Measurements from ENCODE around the gene ATRN. TPM values are rescaled to one million over a fixed set of nuclear protein-coding genes. Genes with fewer than 3 reads are reported as not detected.

The ATRN gene
- total and polyA plus RNA-seq, 2 donors (not counting 1 experiment from before 2014, with no cell fraction given), result 5.8 to 19.5 TPM

DNA sequence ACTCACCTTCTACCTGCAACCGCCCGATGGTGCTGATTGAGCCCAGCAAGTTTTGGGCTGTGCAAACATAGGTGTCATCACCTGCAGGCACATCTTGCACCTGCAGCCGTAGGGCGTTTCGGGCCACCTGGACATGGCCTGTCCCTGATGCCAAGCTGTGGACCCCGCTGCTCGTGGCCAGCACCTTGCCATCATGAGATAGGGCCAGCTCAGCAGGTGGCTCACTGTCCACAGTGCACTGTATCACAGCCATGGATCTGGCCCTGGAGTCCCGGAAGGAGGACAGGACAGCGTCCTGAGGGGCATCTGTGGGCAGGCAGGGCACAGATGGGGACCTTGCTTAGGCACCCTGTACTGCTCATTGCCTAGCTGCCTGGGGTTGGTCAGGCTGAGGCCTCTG lies 221.1 kb downstream of the ATRN start:
- no peak overlapping the region for H3K4me2 ChIP-seq (replicated peaks; ENCODE audit: low read depth, low read length, poor library complexity, severe bottlenecking)
- H3K79me2 ChIP-seq (ENCODE audit: control insufficient read depth, insufficient read depth, low read length), result no peaks in the 10 kb centered on the region
- intact Hi-C loops (cut with micrococcal nuclease), result no loop called here
- no peaks in the 10 kb centered on the region for H3K9me3 Mint-ChIP-seq (ENCODE audit: insufficient read depth)
- no peaks in the 10 kb centered on the region for H3K27me3 ChIP-seq (replicated peaks in 1 of 4; ENCODE audit: control extremely low read depth in 1 of 4, control insufficient read depth in 3 of 4, insufficient read depth in 4 of 4, low read length in 3 of 4)
- DNase-seq (no peak), ATAC-seq (ENCODE audit: low read depth) (no peak)
- H3K9me3 ChIP-seq (ENCODE audit: control extremely low read depth in 1 of 3, control insufficient read depth in 2 of 3, insufficient read depth in 1 of 3, low read length in 2 of 3), result peaks cover 0 to 14% (median 0%) of the 10 kb centered on the region in 3 donors
- no peak overlapping the region for H3K4me3 Mint-ChIP-seq
- WGBS (ENCODE audit: insufficient coverage), result 80% methylated on average over 9 of the region's 9 CpGs
- no peak overlapping the region for H3K9ac ChIP-seq (ENCODE audit: low read length)
- no peak for TF ChIP-seq EZH2 (IDR thresholded peaks at IDR 0.05; ENCODE audit: borderline replicate concordance, insufficient read depth, low read depth, low read length, poor library complexity, severe bottlenecking)
- TF ChIP-seq CTCF (IDR thresholded peaks at IDR 0.05), result no peak
- no peaks in the 10 kb centered on the region for H4K20me1 ChIP-seq (ENCODE audit: control insufficient read depth, insufficient read depth, low read length, poor library complexity, severe bottlenecking)
- no peak overlapping the region for H2AFZ ChIP-seq (ENCODE audit: insufficient read depth, low read depth, low read length, poor library complexity, severe bottlenecking)
- no peaks in the 10 kb centered on the region for H3K4me1 ChIP-seq (ENCODE audit: control insufficient read depth in 2 of 2, insufficient read depth in 2 of 2, low read length in 2 of 2)
- no peak overlapping the region for H3K27ac ChIP-seq (ENCODE audit: low read length in 2 of 2)
- no peak overlapping the region for H3K27ac Mint-ChIP-seq
- ChIA-PET CTCF (no interaction called here), POLR2A (no interaction called here)
- peaks cover 3% of the 10 kb centered on the region for H3K27me3 Mint-ChIP-seq
- H3K4me1 Mint-ChIP-seq, result no peaks in the 10 kb centered on the region
- H3K36me3 ChIP-seq (replicated peaks in 1 of 2; ENCODE audit: control extremely low read depth in 1 of 2, control insufficient read depth in 1 of 2, extremely low read depth in 1 of 2, insufficient read depth in 2 of 2, low read length in 1 of 2), result no peaks in the 10 kb centered on the region
- H3K4me3 ChIP-seq (ENCODE audit: control extremely low read depth in 1 of 5, extremely low read depth in 1 of 5, insufficient read depth in 1 of 5, low read depth in 2 of 5, low read length in 4 of 5), result no peak overlapping the region

GRCh38 chr20:3692706-3693294 lies 222.0 kb downstream of the ATRN start:
- Histone ChIP-seq H3K27ac (ENCODE audit: low read length in 2 of 2) (no peak overlapping the region), H2AFZ (ENCODE audit: insufficient read depth, low read depth, low read length, poor library complexity, severe bottlenecking) (no peak overlapping the region), H3K9me3 (ENCODE audit: control extremely low read depth in 1 of 3, control insufficient read depth in 2 of 3, insufficient read depth in 1 of 3, low read length in 2 of 3) (peaks cover 0 to 18% (median 0%) of the 10 kb centered on the region in 3 donors), H3K4me3 (ENCODE audit: control extremely low read depth in 1 of 5, extremely low read depth in 1 of 5, insufficient read depth in 1 of 5, low read depth in 2 of 5, low read length in 4 of 5) (no peak overlapping the region), H3K9ac (ENCODE audit: low read length) (no peak overlapping the region), H3K79me2 (ENCODE audit: control insufficient read depth, insufficient read depth, low read length) (no peaks in the 10 kb centered on the region), H3K27me3 (replicated peaks in 1 of 4; ENCODE audit: control extremely low read depth in 1 of 4, control insufficient read depth in 3 of 4, insufficient read depth in 4 of 4, low read length in 3 of 4) (no peaks in the 10 kb centered on the region), H3K36me3 (replicated peaks in 1 of 2; ENCODE audit: control extremely low read depth in 1 of 2, control insufficient read depth in 1 of 2, extremely low read depth in 1 of 2, insufficient read depth in 2 of 2, low read length in 1 of 2) (no peaks in the 10 kb centered on the region), H4K20me1 (ENCODE audit: control insufficient read depth, insufficient read depth, low read length, poor library complexity, severe bottlenecking) (no peaks in the 10 kb centered on the region), H3K4me1 (ENCODE audit: control insufficient read depth in 2 of 2, insufficient read depth in 2 of 2, low read length in 2 of 2) (no peaks in the 10 kb centered on the region), H3K4me2 (replicated peaks; ENCODE audit: low read depth, low read length, poor library complexity, severe bottlenecking) (no peak overlapping the region)
- H3K27ac Mint-ChIP-seq, result no peak overlapping the region
- no peaks in the 10 kb centered on the region for H3K4me1 Mint-ChIP-seq
- CTCF ChIA-PET, result interaction anchor here (1.0 kb wide), 1 partner anchor 18 kb away, joined by 3 read pairs; no protein-coding TSS in a partner anchor
- no peak overlapping the region for H3K4me3 Mint-ChIP-seq
- H3K27me3 Mint-ChIP-seq, result no peaks in the 10 kb centered on the region
- TF ChIP-seq EZH2 (IDR thresholded peaks at IDR 0.05; ENCODE audit: borderline replicate concordance, insufficient read depth, low read depth, low read length, poor library complexity, severe bottlenecking), result no peak
- TF ChIP-seq CTCF (IDR thresholded peaks at IDR 0.05), result no peak
- no peak for ATAC-seq (ENCODE audit: low read depth)
- intact Hi-C loops (cut with micrococcal nuclease), result no loop called here
- H3K9me3 Mint-ChIP-seq (ENCODE audit: insufficient read depth), result no peaks in the 10 kb centered on the region
- POLR2A ChIA-PET, result no interaction called here
- DNase-seq, result no peak
- WGBS (ENCODE audit: insufficient coverage), result 92% methylated on average over 23 of the region's 23 CpGs

Data from B cell (primary cell).